ENCODE data around the gene CNIH1.
"Not testable (repeated sequence)": the region's sequence is repeated elsewhere in the genome, so short reads cannot be mapped to it uniquely, and the experiment has no call there.

Gene CNIH1

DNA sequence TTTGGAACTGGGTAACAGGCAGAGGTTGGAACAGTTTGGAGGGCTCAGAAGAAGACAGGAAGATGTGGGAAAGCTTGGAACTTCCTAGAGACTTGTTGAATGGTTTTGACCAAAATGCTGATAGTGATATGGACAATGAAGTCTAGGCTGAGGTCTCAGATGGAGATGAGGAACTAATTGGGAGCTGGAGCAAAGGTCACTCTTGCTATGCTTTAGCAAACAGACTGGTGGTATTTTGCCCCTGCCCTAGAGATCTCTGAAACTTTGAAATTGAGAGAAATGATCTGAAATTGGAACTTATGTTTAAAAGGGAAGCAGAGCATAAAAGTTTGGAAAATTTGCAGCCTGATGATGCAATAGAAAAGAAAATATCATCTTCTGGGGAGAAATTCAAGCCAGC is 17.4 kb upstream of the CNIH1 start:
- not testable (repeated sequence) for H2BK15ac ChIP-seq (ENCODE audit: low read length); H2AFZ ChIP-seq (ENCODE audit: low read length); H2BK12ac ChIP-seq (ENCODE audit: low read length); H2AK5ac ChIP-seq (ENCODE audit: low read depth, low read length); H3K4me3 ChIP-seq (ENCODE audit: low read length in 2 of 2); H3K14ac ChIP-seq (ENCODE audit: low read length); H3K9ac ChIP-seq (ENCODE audit: low read depth, low read length, poor library complexity); H3K79me1 ChIP-seq (ENCODE audit: low read depth, low read length); H4K91ac ChIP-seq (ENCODE audit: low read depth, low read length, poor library complexity); H3K27me3 ChIP-seq (ENCODE audit: control insufficient read depth in 3 of 3, insufficient read depth in 3 of 3, low read depth in 1 of 3, low read length in 3 of 3); H3K4ac ChIP-seq (ENCODE audit: low read length); H2BK120ac ChIP-seq (ENCODE audit: low read depth, low read length); H3K4me1 ChIP-seq (ENCODE audit: control insufficient read depth in 2 of 2, insufficient read depth in 1 of 2, low read depth in 1 of 2, low read length in 2 of 2); H3K4me2 ChIP-seq (ENCODE audit: insufficient read depth, low read length, poor library complexity, severe bottlenecking); H3K18ac ChIP-seq (ENCODE audit: low read length); H4K8ac ChIP-seq (ENCODE audit: low read depth, low read length); H2BK5ac ChIP-seq (ENCODE audit: low read length); H3K36me3 ChIP-seq (replicated peaks in 1 of 2; ENCODE audit: control insufficient read depth in 2 of 2, insufficient read depth in 2 of 2, low read length in 2 of 2); H3K9me3 ChIP-seq (replicated peaks in 1 of 2; ENCODE audit: control insufficient read depth in 2 of 2, insufficient read depth in 1 of 2, low read depth in 1 of 2, low read length in 2 of 2); H3K27ac ChIP-seq (replicated peaks; ENCODE audit: low read length); H3K23ac ChIP-seq (ENCODE audit: low read depth, low read length, poor library complexity); DNase-seq (ENCODE audit: low spot score)

DNA sequence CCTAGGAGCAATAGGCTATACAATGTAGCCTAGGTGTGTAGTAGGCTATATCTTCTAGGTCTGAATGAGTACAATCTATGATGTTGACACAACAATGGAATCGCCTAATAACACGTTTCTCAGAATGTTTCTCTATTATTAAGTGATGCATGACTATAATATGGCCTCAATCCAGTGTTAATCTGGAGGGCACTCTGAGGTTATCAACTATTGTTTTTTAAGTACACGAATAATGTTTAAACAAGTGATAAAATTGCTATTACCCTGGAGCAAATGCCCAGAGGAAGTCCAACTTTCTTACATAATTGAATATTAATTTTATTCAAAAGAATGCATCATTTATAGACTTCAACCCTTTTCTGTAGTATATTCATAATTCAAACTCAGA is 16.4 kb upstream of the CNIH1 start:
- Histone ChIP-seq H3K18ac (ENCODE audit: low read length) (no peak overlapping the region), H3K14ac (ENCODE audit: low read length) (no peak overlapping the region), H3K9ac (ENCODE audit: low read depth, low read length, poor library complexity) (no peak overlapping the region), H2BK120ac (ENCODE audit: low read depth, low read length) (no peak overlapping the region), H3K9me3 (replicated peaks in 1 of 2; ENCODE audit: control insufficient read depth in 2 of 2, insufficient read depth in 1 of 2, low read depth in 1 of 2, low read length in 2 of 2) (peaks cover 9 to 10% of the 10 kb centered on the region in 2 donors), H4K8ac (ENCODE audit: low read depth, low read length) (no peak overlapping the region), H3K36me3 (replicated peaks in 1 of 2; ENCODE audit: control insufficient read depth in 2 of 2, insufficient read depth in 2 of 2, low read length in 2 of 2) (no peaks in the 10 kb centered on the region), H3K79me1 (ENCODE audit: low read depth, low read length) (no peaks in the 10 kb centered on the region), H3K27ac (replicated peaks; ENCODE audit: low read length) (no peak overlapping the region), H2AK5ac (ENCODE audit: low read depth, low read length) (no peak overlapping the region), H3K4ac (ENCODE audit: low read length) (no peak overlapping the region), H4K91ac (ENCODE audit: low read depth, low read length, poor library complexity) (no peak overlapping the region), H2AFZ (ENCODE audit: low read length) (no peak overlapping the region), H3K4me1 (ENCODE audit: control insufficient read depth in 2 of 2, insufficient read depth in 1 of 2, low read depth in 1 of 2, low read length in 2 of 2) (no peaks in the 10 kb centered on the region), H2BK15ac (ENCODE audit: low read length) (no peak overlapping the region), H2BK5ac (ENCODE audit: low read length) (no peak overlapping the region), H3K4me3 (ENCODE audit: low read length in 2 of 2) (no peak overlapping the region), H3K4me2 (ENCODE audit: insufficient read depth, low read length, poor library complexity, severe bottlenecking) (no peak overlapping the region), H3K27me3 (ENCODE audit: control insufficient read depth in 3 of 3, insufficient read depth in 3 of 3, low read depth in 1 of 3, low read length in 3 of 3) (no peaks in the 10 kb centered on the region), H3K23ac (ENCODE audit: low read depth, low read length, poor library complexity) (no peak overlapping the region), H2BK12ac (ENCODE audit: low read length) (no peak overlapping the region)
- no CpG with 5 or more reads among the region's 3 CpGs for WGBS, 2 donors (ENCODE audit: extremely low coverage in 2 of 2, insufficient read length in 2 of 2, insufficient replicate concordance in 1 of 2)
- no peak for DNase-seq (ENCODE audit: low spot score)

DNA sequence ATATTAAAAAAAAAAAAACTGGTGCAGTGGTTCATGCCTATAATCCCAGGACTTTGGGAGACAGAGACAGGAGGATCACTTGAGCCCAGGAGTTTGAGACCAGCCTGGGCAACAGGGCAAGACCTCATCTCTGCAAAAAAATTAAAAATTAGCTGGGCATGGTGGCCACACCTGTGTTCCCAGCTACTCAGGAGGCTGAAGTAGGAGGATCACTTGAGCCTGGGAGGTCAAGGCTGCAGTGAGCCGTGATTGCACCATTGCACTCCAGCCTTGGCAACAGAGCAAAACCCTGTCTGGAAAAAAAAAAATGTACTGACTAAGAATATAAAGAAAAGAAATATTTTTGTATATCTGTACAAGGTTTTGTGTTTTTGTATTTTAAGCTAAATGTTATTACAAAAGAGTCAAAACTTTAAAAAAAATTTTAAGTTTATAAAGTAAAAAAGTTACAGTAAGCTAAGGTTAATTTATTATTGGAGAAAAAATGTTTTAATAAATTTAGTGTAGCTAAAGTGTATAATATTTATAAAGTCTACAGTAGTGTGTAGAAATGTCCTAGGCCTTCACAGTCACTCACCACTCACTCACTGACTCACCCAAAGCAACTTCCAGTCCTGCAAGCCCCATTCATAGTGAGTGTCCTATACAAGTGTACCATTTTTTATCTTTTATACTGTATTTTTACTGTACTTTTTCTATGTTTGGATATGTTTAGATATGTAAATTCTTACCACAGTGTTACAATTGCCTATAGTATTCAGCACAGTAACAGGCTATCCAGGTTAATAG is 15.8 kb upstream of the CNIH1 start:
- H3K27me3 ChIP-seq (ENCODE audit: control insufficient read depth in 3 of 3, insufficient read depth in 3 of 3, low read depth in 1 of 3, low read length in 3 of 3); H3K4me3 ChIP-seq (ENCODE audit: low read length in 2 of 2); H2BK5ac ChIP-seq (ENCODE audit: low read length); DNase-seq (ENCODE audit: low spot score); H3K4ac ChIP-seq (ENCODE audit: low read length); H2AFZ ChIP-seq (ENCODE audit: low read length); H3K14ac ChIP-seq (ENCODE audit: low read length); H3K23ac ChIP-seq (ENCODE audit: low read depth, low read length, poor library complexity); H3K9ac ChIP-seq (ENCODE audit: low read depth, low read length, poor library complexity); H3K4me1 ChIP-seq (ENCODE audit: control insufficient read depth in 2 of 2, insufficient read depth in 1 of 2, low read depth in 1 of 2, low read length in 2 of 2); H3K4me2 ChIP-seq (ENCODE audit: insufficient read depth, low read length, poor library complexity, severe bottlenecking); H4K91ac ChIP-seq (ENCODE audit: low read depth, low read length, poor library complexity); H3K79me1 ChIP-seq (ENCODE audit: low read depth, low read length); H2BK120ac ChIP-seq (ENCODE audit: low read depth, low read length); H3K27ac ChIP-seq (replicated peaks; ENCODE audit: low read length); H2AK5ac ChIP-seq (ENCODE audit: low read depth, low read length); H3K18ac ChIP-seq (ENCODE audit: low read length); H2BK15ac ChIP-seq (ENCODE audit: low read length); H3K9me3 ChIP-seq (replicated peaks in 1 of 2; ENCODE audit: control insufficient read depth in 2 of 2, insufficient read depth in 1 of 2, low read depth in 1 of 2, low read length in 2 of 2); H4K8ac ChIP-seq (ENCODE audit: low read depth, low read length); H2BK12ac ChIP-seq (ENCODE audit: low read length); H3K36me3 ChIP-seq (replicated peaks in 1 of 2; ENCODE audit: control insufficient read depth in 2 of 2, insufficient read depth in 2 of 2, low read length in 2 of 2): not testable (repeated sequence)
- WGBS, 2 donors (ENCODE audit: extremely low coverage in 2 of 2, insufficient read length in 2 of 2, insufficient replicate concordance in 1 of 2), result no CpG with 5 or more reads among the region's 1 CpG

DNA sequence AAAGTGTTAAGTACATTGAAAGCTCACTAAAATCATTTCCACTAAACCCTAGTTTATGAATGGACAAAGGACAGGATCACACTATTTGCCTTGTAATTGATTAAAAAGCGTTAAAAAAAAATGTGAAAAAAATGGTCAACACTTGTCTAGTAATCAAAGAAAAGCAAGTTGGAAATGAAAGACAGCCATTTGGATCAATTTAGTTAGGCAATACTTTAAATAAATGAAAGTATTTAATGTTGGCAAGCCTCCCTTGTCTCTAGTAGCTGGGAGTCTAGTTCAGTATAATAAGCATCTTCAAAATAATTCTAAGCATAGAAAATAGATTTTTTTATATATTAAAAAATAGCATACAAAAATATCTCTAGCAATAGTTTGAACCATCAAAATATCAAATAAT is 14.2 kb upstream of the CNIH1 start:
- Histone ChIP-seq H3K23ac (ENCODE audit: low read depth, low read length, poor library complexity) (no peak overlapping the region), H2BK120ac (ENCODE audit: low read depth, low read length) (no peak overlapping the region), H3K4me2 (ENCODE audit: insufficient read depth, low read length, poor library complexity, severe bottlenecking) (no peak overlapping the region), H2AK5ac (ENCODE audit: low read depth, low read length) (no peak overlapping the region), H4K91ac (ENCODE audit: low read depth, low read length, poor library complexity) (no peak overlapping the region), H3K14ac (ENCODE audit: low read length) (no peak overlapping the region), H3K27ac (replicated peaks; ENCODE audit: low read length) (no peak overlapping the region), H3K4me3 (ENCODE audit: low read length in 2 of 2) (no peak overlapping the region), H3K9ac (ENCODE audit: low read depth, low read length, poor library complexity) (no peak overlapping the region), H3K36me3 (replicated peaks in 1 of 2; ENCODE audit: control insufficient read depth in 2 of 2, insufficient read depth in 2 of 2, low read length in 2 of 2) (no peaks in the 10 kb centered on the region), H3K18ac (ENCODE audit: low read length) (no peak overlapping the region), H4K8ac (ENCODE audit: low read depth, low read length) (no peak overlapping the region), H3K4ac (ENCODE audit: low read length) (no peak overlapping the region), H3K79me1 (ENCODE audit: low read depth, low read length) (no peaks in the 10 kb centered on the region), H3K4me1 (ENCODE audit: control insufficient read depth in 2 of 2, insufficient read depth in 1 of 2, low read depth in 1 of 2, low read length in 2 of 2) (no peaks in the 10 kb centered on the region), H3K9me3 (replicated peaks in 1 of 2; ENCODE audit: control insufficient read depth in 2 of 2, insufficient read depth in 1 of 2, low read depth in 1 of 2, low read length in 2 of 2) (peaks cover 9 to 10% of the 10 kb centered on the region in 2 donors), H2AFZ (ENCODE audit: low read length) (no peak overlapping the region), H2BK12ac (ENCODE audit: low read length) (no peak overlapping the region), H2BK5ac (ENCODE audit: low read length) (no peak overlapping the region), H2BK15ac (ENCODE audit: low read length) (no peak overlapping the region), H3K27me3 (ENCODE audit: control insufficient read depth in 3 of 3, insufficient read depth in 3 of 3, low read depth in 1 of 3, low read length in 3 of 3) (no peaks in the 10 kb centered on the region)
- WGBS, 2 donors (ENCODE audit: extremely low coverage in 2 of 2, insufficient read length in 2 of 2, insufficient replicate concordance in 1 of 2), result no CpG with 5 or more reads among the region's 1 CpG
- DNase-seq (ENCODE audit: low spot score), result no peak
